GM23338 (cell line): ENCODE data around the gene PPP6R2. TPM values are rescaled to one million over a fixed set of nuclear protein-coding genes. Genes with fewer than 3 reads are reported as not detected.

ENCODE experiments used
- ATAC-seq: fragments of 200-7000 bp; cut with Tn5 transposase; 3 replicates; pipeline ENCODE4 v1.9.1; 2020
- DNase-seq: peaks from one replicate; pipeline ENCODE4 v3.0.0-alpha.2; 2015; ENCODE audit warnings: low spot score
- H2AFZ ChIP-seq: fragments of 200-600 bp; sonication (generic); 2 replicates; pipeline ENCODE4 v1.8.0; 2016; ENCODE audit warnings: antibody characterized with exemption, mild to moderate bottlenecking, moderate library complexity
- H3F3A ChIP-seq: fragments of 200-600 bp; sonication (generic); replicated peaks from 2 replicates; pipeline ENCODE4 v1.8.0; 2017; ENCODE audit warnings: antibody characterized with exemption, mixed run types, low read depth
- H3K27ac ChIP-seq: fragments of 200-600 bp; sonication (generic); 2 replicates; pipeline ENCODE4 v1.6.1; 2016; ENCODE audit warnings: low read depth
- H3K27me3 ChIP-seq: fragments of 200-600 bp; sonication (generic); 2 replicates; pipeline ENCODE4 v1.8.0; 2016; ENCODE audit warnings: mild to moderate bottlenecking, mixed run types, moderate library complexity; ENCODE audit not compliant: insufficient read depth
- H3K36me3 ChIP-seq: fragments of 200-600 bp; sonication (generic); 2 replicates; pipeline ENCODE4 v1.8.0; 2016; ENCODE audit warnings: mild to moderate bottlenecking; ENCODE audit not compliant: insufficient read depth
- H3K4me1 ChIP-seq: fragments of 200-600 bp; sonication (generic); 2 replicates; pipeline ENCODE4 v1.8.0; 2016; ENCODE audit warnings: mild to moderate bottlenecking, moderate library complexity; ENCODE audit not compliant: insufficient read depth
- H3K4me2 ChIP-seq: fragments of 200-600 bp; sonication (generic); 2 replicates; pipeline ENCODE4 v1.7.1; 2017; ENCODE audit warnings: mixed run types
- H3K4me3 ChIP-seq: fragments of 200-600 bp; sonication (generic); 2 replicates; pipeline ENCODE4 v1.6.1; 2016; ENCODE audit warnings: mixed run types
- H3K79me2 ChIP-seq: fragments of 200-600 bp; sonication (generic); replicated peaks from 2 replicates; pipeline ENCODE4 v1.8.0; 2017; ENCODE audit warnings: mild to moderate bottlenecking; ENCODE audit not compliant: insufficient read depth
- H3K9me2 ChIP-seq: fragments of 200-600 bp; sonication (generic); 2 replicates; pipeline ENCODE4 v1.8.0; 2017; ENCODE audit not compliant: insufficient read depth
- H4K20me1 ChIP-seq: fragments of 200-600 bp; sonication (generic); replicated peaks from 2 replicates; pipeline ENCODE4 v1.8.0; 2017; ENCODE audit warnings: mild to moderate bottlenecking; ENCODE audit not compliant: insufficient read depth
- H3K27ac Mint-ChIP-seq: 2 replicates; pipeline ENCODE4 v1.8.0; 2020; ENCODE audit warnings: inconsistent platforms, mild to moderate bottlenecking, moderate library complexity, mixed read lengths
- H3K27me3 Mint-ChIP-seq: 3 replicates; pipeline ENCODE4 v1.8.0; 2022; ENCODE audit warnings: low read depth, mild to moderate bottlenecking, moderate library complexity, mixed read lengths, inconsistent platforms; ENCODE audit not compliant: insufficient read depth, poor library complexity
- H3K36me3 Mint-ChIP-seq: 3 replicates; pipeline ENCODE4 v1.8.0; 2021; ENCODE audit warnings: low read depth, mild to moderate bottlenecking, inconsistent platforms, moderate library complexity, mixed read lengths
- H3K4me1 Mint-ChIP-seq: 3 replicates; pipeline ENCODE4 v1.8.0; 2020; ENCODE audit warnings: mild to moderate bottlenecking, inconsistent platforms, mixed read lengths
- H3K4me3 Mint-ChIP-seq: 3 replicates; pipeline ENCODE4 v1.8.0; 2021; ENCODE audit warnings: moderate library complexity, mild to moderate bottlenecking, inconsistent platforms, mixed read lengths
- H3K9me3 Mint-ChIP-seq: 3 replicates; pipeline ENCODE4 v1.8.0; 2020; ENCODE audit warnings: moderate library complexity, mild to moderate bottlenecking, inconsistent platforms, mixed read lengths
- CREB1 ChIP-seq: fragments of 250-450 bp; sonication (Bioruptor Pico); IDR thresholded peaks from 2 replicates; pipeline ENCODE4 v1.5.0; 2020; ENCODE audit warnings: low read depth, mild to moderate bottlenecking, moderate library complexity
- EZH2 ChIP-seq: fragments of 200-600 bp; sonication (generic); IDR thresholded peaks from one replicate; pipeline ENCODE4 v1.8.0; 2017; ENCODE audit warnings: antibody characterized with exemption, mild to moderate bottlenecking, low read depth; ENCODE audit not compliant: unreplicated experiment
- EZH2phosphoT487 ChIP-seq: fragments of 200-600 bp; sonication (generic); IDR thresholded peaks from one replicate; pipeline ENCODE4 v1.8.1; 2018; ENCODE audit warnings: antibody characterized with exemption; ENCODE audit not compliant: unreplicated experiment
- JUNB ChIP-seq: IDR thresholded peaks from one replicate; pipeline ENCODE4 v1.6.1; 2016; ENCODE audit warnings: antibody characterized with exemption; ENCODE audit not compliant: unreplicated experiment
- NANOG ChIP-seq: IDR thresholded peaks from 2 replicates; pipeline ENCODE4 v1.6.1; 2016; ENCODE audit warnings: antibody characterized with exemption, borderline replicate concordance
- POLR2AphosphoS5 ChIP-seq: IDR thresholded peaks from 2 replicates; pipeline ENCODE4 v1.6.1; 2016; ENCODE audit warnings: antibody characterized with exemption, low read depth
- STAT1 ChIP-seq: IDR thresholded peaks from one replicate; pipeline ENCODE4 v1.6.1; 2016; ENCODE audit warnings: antibody characterized with exemption; ENCODE audit not compliant: unreplicated experiment
- ZNF114 ChIP-seq: fragments of 250-450 bp; sonication (Bioruptor Pico); IDR thresholded peaks from 2 replicates; pipeline ENCODE4 v1.5.0; 2020; ENCODE audit warnings: mild to moderate bottlenecking, moderate library complexity
- ZNF331 ChIP-seq: fragments of 250-450 bp; sonication (Bioruptor Pico); IDR thresholded peaks from 2 replicates; pipeline ENCODE4 v1.5.0; 2020; ENCODE audit warnings: low read depth, mild to moderate bottlenecking, moderate library complexity
- polyA plus RNA-seq: library from polyadenylated mRNA; unstranded; fragments of >200 nt; fragmentation: Nextera tagmentation; extraction: Ambion mirVana; gene quantifications from 2 replicates; pipeline ENCODE4 v1.2.1, GENCODE V29; 2016
- total RNA-seq: library from RNA; depleted of rRNA; stranded (reverse); fragments of >200 nt; shearing (Covaris generic); gene quantifications from 2 replicates; pipeline ENCODE4 v1.2.3, GENCODE V29; 2014
- TF ChIP-seq, protein P1 (sequence below): fragments of 250-450 bp; sonication (Bioruptor Pico); IDR thresholded peaks from 2 replicates; pipeline ENCODE4 v1.5.0; 2020; ENCODE audit warnings: mild to moderate bottlenecking, moderate library complexity
- TF ChIP-seq, protein P2 (sequence below): IDR thresholded peaks from 2 replicates; pipeline ENCODE4 v1.6.1; 2016; ENCODE audit warnings: antibody characterized with exemption
- TF ChIP-seq, protein P3 (sequence below): IDR thresholded peaks from one replicate; pipeline ENCODE4 v1.6.1; 2018; ENCODE audit warnings: antibody characterized with exemption; ENCODE audit not compliant: unreplicated experiment
- TF ChIP-seq, protein P4 (sequence below), 2 experiments: fragments of 200-600 bp in 1 of 2; sonication (generic) in 1 of 2; conservative IDR thresholded peaks; 2 replicates each; pipeline versions ENCODE4 v1.5.1 to v1.6.1; 2016 to 2017; ENCODE audit warnings: antibody characterized with exemption in 2 of 2, low read depth in 2 of 2, mild to moderate bottlenecking in 2 of 2, moderate library complexity in 1 of 2

PPP6R2 gene
- total and polyA plus RNA-seq, 2 experiments from 2014 or later, result 11.9 to 45.8 TPM

DNA sequence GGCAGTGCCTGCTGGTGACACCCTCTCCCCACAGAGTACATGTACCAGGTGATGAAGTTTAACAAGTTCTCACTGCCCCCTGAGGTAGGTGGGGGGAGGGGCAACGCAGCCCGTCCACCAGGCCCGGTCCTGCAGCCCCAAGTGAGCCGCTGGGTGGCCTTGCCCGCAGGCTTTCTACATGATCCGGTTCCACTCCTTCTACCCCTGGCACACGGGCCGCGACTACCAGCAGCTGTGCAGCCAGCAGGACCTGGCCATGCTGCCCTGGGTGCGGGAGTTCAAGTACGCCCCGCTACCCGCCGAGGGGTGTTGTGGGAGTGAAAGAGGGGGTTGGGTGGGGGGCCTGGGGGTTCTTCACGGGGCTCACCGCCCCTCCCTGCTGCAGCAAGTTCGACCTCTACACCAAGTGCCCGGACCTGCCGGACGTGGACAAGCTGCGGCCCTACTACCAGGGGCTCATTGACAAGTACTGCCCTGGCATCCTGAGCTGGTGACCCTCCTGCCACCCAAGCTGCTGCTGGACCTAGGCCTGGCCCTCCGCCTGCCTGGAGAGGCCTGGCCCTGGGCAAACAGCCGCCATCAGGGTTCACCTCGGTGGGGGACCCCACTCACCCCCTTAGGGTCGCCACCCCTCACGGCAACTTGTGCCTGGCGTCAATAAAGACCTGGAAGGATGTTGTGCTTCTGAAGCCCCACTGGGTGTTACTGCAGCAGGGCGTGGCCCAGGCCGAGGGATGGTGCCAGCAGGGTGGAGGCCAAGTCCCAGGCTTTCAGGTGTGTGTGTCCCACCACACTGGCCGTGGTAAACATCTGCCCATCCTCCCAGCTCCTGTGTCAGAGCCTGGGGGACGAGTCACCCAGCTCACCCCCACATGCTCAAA, 146.5 kb downstream of the PPP6R2 start:
- Mint-ChIP-seq H3K9me3 (no peaks in the 10 kb centered on the region), H3K27me3 (peaks cover 13% of the 10 kb centered on the region), H3K27ac (no peak overlapping the region), H3K4me1 (peaks cover 3% of the 10 kb centered on the region; the same call in 1 of the 3 replicates), H3K36me3 (no peaks in the 10 kb centered on the region), H3K4me3 (no peak overlapping the region)
- H3K4me1 ChIP-seq, result no peaks in the 10 kb centered on the region
- H3K4me3 ChIP-seq, result no peak overlapping the region
- TF ChIP-seq EZH2phosphoT487 (no peak), STAT1 (no peak), POLR2AphosphoS5 (no peak), ZNF331 (CRISPR knock-in tag) (no peak), JUNB (no peak), NANOG (no peak), EZH2 (no peak), ZNF114 (CRISPR knock-in tag) (no peak), CREB1 (CRISPR knock-in tag) (no peak)
- TF ChIP-seq, protein P1, sequence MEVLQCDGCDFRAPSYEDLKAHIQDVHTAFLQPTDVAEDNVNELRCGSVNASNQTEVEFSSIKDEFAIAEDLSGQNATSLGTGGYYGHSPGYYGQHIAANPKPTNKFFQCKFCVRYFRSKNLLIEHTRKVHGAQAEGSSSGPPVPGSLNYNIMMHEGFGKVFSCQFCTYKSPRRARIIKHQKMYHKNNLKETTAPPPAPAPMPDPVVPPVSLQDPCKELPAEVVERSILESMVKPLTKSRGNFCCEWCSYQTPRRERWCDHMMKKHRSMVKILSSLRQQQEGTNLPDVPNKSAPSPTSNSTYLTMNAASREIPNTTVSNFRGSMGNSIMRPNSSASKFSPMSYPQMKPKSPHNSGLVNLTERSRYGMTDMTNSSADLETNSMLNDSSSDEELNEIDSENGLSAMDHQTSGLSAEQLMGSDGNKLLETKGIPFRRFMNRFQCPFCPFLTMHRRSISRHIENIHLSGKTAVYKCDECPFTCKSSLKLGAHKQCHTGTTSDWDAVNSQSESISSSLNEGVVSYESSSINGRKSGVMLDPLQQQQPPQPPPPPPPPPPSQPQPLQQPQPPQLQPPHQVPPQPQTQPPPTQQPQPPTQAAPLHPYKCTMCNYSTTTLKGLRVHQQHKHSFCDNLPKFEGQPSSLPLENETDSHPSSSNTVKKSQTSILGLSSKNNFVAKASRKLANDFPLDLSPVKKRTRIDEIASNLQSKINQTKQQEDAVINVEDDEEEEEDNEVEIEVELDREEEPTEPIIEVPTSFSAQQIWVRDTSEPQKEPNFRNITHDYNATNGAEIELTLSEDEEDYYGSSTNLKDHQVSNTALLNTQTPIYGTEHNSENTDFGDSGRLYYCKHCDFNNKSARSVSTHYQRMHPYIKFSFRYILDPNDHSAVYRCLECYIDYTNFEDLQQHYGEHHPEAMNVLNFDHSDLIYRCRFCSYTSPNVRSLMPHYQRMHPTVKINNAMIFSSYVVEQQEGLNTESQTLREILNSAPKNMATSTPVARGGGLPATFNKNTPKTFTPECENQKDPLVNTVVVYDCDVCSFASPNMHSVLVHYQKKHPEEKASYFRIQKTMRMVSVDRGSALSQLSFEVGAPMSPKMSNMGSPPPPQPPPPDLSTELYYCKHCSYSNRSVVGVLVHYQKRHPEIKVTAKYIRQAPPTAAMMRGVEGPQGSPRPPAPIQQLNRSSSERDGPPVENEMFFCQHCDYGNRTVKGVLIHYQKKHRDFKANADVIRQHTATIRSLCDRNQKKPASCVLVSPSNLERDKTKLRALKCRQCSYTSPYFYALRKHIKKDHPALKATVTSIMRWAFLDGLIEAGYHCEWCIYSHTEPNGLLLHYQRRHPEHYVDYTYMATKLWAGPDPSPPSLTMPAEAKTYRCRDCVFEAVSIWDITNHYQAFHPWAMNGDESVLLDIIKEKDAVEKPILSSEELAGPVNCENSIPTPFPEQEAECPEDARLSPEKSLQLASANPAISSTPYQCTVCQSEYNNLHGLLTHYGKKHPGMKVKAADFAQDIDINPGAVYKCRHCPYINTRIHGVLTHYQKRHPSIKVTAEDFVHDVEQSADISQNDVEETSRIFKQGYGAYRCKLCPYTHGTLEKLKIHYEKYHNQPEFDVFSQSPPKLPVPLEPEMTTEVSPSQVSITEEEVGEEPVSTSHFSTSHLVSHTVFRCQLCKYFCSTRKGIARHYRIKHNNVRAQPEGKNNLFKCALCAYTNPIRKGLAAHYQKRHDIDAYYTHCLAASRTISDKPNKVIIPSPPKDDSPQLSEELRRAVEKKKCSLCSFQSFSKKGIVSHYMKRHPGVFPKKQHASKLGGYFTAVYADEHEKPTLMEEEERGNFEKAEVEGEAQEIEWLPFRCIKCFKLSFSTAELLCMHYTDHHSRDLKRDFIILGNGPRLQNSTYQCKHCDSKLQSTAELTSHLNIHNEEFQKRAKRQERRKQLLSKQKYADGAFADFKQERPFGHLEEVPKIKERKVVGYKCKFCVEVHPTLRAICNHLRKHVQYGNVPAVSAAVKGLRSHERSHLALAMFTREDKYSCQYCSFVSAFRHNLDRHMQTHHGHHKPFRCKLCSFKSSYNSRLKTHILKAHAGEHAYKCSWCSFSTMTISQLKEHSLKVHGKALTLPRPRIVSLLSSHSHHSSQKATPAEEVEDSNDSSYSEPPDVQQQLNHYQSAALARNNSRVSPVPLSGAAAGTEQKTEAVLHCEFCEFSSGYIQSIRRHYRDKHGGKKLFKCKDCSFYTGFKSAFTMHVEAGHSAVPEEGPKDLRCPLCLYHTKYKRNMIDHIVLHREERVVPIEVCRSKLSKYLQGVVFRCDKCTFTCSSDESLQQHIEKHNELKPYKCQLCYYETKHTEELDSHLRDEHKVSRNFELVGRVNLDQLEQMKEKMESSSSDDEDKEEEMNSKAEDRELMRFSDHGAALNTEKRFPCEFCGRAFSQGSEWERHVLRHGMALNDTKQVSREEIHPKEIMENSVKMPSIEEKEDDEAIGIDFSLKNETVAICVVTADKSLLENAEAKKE, result no peak
- TF ChIP-seq, protein P2, sequence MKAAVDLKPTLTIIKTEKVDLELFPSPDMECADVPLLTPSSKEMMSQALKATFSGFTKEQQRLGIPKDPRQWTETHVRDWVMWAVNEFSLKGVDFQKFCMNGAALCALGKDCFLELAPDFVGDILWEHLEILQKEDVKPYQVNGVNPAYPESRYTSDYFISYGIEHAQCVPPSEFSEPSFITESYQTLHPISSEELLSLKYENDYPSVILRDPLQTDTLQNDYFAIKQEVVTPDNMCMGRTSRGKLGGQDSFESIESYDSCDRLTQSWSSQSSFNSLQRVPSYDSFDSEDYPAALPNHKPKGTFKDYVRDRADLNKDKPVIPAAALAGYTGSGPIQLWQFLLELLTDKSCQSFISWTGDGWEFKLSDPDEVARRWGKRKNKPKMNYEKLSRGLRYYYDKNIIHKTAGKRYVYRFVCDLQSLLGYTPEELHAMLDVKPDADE, result no peak
- TF ChIP-seq, protein P3, sequence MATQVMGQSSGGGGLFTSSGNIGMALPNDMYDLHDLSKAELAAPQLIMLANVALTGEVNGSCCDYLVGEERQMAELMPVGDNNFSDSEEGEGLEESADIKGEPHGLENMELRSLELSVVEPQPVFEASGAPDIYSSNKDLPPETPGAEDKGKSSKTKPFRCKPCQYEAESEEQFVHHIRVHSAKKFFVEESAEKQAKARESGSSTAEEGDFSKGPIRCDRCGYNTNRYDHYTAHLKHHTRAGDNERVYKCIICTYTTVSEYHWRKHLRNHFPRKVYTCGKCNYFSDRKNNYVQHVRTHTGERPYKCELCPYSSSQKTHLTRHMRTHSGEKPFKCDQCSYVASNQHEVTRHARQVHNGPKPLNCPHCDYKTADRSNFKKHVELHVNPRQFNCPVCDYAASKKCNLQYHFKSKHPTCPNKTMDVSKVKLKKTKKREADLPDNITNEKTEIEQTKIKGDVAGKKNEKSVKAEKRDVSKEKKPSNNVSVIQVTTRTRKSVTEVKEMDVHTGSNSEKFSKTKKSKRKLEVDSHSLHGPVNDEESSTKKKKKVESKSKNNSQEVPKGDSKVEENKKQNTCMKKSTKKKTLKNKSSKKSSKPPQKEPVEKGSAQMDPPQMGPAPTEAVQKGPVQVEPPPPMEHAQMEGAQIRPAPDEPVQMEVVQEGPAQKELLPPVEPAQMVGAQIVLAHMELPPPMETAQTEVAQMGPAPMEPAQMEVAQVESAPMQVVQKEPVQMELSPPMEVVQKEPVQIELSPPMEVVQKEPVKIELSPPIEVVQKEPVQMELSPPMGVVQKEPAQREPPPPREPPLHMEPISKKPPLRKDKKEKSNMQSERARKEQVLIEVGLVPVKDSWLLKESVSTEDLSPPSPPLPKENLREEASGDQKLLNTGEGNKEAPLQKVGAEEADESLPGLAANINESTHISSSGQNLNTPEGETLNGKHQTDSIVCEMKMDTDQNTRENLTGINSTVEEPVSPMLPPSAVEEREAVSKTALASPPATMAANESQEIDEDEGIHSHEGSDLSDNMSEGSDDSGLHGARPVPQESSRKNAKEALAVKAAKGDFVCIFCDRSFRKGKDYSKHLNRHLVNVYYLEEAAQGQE, result no peak
- TF ChIP-seq, protein P4, sequence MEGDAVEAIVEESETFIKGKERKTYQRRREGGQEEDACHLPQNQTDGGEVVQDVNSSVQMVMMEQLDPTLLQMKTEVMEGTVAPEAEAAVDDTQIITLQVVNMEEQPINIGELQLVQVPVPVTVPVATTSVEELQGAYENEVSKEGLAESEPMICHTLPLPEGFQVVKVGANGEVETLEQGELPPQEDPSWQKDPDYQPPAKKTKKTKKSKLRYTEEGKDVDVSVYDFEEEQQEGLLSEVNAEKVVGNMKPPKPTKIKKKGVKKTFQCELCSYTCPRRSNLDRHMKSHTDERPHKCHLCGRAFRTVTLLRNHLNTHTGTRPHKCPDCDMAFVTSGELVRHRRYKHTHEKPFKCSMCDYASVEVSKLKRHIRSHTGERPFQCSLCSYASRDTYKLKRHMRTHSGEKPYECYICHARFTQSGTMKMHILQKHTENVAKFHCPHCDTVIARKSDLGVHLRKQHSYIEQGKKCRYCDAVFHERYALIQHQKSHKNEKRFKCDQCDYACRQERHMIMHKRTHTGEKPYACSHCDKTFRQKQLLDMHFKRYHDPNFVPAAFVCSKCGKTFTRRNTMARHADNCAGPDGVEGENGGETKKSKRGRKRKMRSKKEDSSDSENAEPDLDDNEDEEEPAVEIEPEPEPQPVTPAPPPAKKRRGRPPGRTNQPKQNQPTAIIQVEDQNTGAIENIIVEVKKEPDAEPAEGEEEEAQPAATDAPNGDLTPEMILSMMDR (conservative IDR thresholded peaks at IDR 0.05; ENCODE audit: low read depth in 2 of 2), result no peak
- no peaks in the 10 kb centered on the region for H3K9me2 ChIP-seq
- no peaks in the 10 kb centered on the region for H3K36me3 ChIP-seq
- no peaks in the 10 kb centered on the region for H3F3A ChIP-seq
- no peak overlapping the region for H3K27ac ChIP-seq
- no peaks in the 10 kb centered on the region for H3K79me2 ChIP-seq
- ATAC-seq (no peak; the same call in 2 of the 3 replicates), DNase-seq (no peak)
- no peak overlapping the region for H2AFZ ChIP-seq
- no peak overlapping the region for H3K4me2 ChIP-seq
- no peaks in the 10 kb centered on the region for H3K27me3 ChIP-seq
- H4K20me1 ChIP-seq, result no peaks in the 10 kb centered on the region
